Activated effector memory CD4-positive, alpha-beta T cell treated with Interleukin-2 at 50 U/mL for 16 hours (primary cell): ENCODE results near the gene ITGA1.
"Not testable (repeated sequence)": the region's sequence is repeated elsewhere in the genome, so short reads cannot be mapped to it uniquely, and the experiment has no call there.

Experiments used
- DNase-seq: peaks from one replicate; pipeline ENCODE4 v3.0.0-alpha.2; 2020

The ITGA1 gene

GRCh38 chr5:52802974-52803336, 15.2 kb downstream of the ITGA1 start:
- no peak for DNase-seq

DNA sequence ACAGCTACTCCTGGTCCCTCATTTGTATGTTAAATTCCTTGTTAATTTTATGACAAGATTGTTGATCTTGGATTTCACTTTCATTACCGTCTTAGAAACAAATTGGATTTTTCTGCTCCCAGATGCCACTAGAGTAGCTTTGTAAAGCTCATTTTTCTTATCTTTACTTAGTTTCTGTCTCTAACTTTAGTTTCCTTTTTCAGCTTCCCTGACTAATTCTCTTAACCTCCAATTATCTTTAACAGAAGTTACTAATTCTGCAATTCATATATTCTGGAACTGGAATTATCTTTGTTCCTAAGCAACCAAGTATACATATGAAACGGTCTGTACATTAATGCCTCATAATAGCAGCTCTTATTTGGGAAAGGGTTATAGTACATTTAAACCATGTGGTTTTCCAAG, 16.7 kb downstream of the ITGA1 start:
- no peak for DNase-seq

GRCh38 chr5:52804981-52805380, 17.3 kb downstream of the ITGA1 start:
- DNase-seq: no peak

DNA sequence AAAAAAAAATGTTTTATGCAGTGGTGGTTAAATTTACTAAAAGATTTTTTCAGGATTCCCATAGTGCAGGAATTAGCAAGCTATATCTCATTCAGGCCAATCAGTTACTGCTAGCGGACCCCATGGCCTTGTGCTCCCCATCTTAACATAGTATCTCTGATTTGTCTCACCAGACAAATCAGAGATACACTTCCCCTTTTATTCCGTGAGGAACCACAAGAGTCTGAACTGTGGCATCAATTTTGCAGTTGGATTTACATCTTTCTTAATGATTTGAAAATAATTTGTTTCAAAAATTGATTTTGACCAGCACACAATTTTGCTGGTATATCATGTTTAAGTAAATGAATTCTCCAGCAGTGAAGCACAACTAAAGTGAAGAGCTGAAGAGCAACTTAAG, 17.9 kb downstream of the ITGA1 start:
- DNase-seq: no peak

DNA sequence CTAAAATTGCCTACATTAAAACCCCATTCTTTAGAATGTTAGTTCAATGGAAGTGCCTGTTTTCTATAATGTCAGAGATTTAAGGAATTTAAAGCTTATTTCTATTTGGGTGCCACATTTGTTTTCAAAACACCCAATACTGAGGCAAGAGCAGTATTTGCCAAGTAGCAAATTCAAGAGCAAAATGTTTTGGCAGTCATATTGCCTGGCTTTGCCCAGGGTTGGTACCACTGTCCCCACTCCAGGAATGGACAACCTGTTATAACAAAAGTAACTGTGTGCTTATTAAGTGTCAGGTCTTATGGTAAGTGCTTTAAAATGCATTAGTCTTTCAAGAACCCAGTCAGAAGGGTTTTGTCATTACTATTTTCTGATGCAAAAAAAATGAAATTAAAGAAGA, 19.3 kb downstream of the ITGA1 start:
- no peak for DNase-seq

- DNase-seq: no peak
These were observed 20.0 kb downstream of the ITGA1 start for GRCh38 chr5:52807723-52808122.

GRCh38 chr5:52808316-52808901, 20.7 kb downstream of the ITGA1 start:
- DNase-seq: no peak

DNA sequence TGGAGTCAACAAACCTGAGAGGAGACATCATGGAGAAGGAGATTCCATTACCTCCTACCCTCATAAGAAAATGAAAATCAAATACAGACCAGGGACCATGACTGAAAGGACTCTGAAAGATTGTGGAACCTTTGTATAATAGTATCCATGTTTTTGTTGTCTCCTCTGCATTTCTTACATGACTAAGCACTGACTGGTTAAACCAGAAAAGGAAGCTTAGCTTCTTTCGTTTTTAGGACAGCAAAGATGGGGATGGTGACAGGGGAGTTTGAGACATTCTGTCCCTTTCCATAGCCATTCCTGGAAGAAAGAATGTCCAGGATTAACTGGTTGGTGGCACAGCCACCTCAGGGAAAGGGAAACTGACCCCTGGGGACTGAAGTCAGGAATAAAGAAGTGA, 22.2 kb downstream of the ITGA1 start:
- DNase-seq: no peak

GRCh38 chr5:52810426-52810825, 22.7 kb downstream of the ITGA1 start:
- DNase-seq: no peak

GRCh38 chr5:52811067-52811749, 23.5 kb downstream of the ITGA1 start:
- no peak for DNase-seq

DNA sequence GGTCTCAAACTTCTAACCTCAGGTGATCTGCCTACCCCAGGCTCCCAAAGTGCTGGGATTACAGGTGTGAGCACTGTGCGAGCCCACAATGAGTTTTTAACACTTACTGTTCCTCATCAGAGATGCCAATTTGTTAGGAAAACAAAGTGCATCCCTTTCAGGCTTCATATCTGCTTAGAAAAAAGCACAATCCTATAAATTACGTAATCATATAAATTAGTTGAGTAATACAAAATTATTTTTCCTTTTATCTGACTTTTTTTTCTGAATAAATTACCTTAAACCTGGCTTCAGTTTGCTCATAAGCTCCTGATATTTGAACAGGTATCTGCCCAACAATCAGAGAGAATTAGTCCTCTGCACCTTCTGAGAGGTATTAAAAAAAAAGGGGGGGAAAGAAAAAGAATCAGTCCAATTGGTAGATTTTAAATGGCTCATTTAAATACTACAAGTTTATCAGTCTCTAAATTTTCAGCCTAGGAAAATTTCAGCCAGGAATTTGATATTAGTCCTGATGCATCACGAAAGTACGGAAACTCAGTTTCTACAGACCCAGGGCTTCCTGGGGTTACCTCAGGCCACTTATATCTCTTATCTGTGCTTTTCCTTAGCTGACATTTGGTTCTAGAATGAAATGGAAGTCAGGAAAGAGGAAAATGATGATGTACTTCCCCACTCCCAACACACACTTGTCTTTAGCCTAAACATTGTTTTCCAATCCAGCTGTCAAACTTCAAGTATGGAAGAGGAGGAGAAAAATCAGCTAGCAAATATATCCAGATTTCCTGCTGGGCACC, 26.8 kb downstream of the ITGA1 start:
- DNase-seq: no peak

DNA sequence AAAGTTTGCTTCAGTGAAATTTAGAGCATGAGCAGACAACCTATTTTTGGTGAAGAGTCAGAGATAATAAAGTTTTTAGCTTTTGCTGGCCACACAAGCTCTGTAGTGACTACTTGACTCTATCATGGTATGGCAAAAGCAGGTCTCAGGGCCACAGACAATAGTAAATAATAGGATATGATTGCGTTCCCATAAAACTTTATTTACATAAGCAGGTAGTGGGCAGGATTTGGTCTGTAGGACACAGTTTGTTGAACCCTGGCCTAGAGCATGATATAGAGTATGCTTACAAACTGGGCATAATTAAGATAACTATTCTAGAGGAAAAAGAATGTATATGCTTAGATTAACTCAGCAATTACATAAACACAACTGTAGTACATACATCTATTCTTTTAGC, 30.1 kb downstream of the ITGA1 start:
- DNase-seq: no peak

DNA sequence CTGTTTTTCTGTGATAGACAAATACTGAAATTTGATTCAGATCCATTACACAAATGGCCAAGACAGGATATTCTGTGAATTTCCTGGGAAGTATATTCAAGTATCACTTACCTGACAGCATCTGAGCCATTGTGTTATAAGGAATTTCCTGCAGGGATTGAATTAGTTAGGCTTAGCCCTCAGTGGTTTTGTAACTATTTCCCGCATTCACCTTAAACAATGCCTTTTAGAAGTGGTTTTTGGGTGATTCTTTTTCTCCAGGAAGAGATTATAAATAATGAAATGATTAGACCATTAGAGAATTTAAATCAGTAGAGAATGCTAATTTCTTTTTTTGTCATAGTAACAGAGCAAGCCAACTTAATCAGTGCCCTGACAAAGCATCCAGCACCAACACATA, 30.6 kb downstream of the ITGA1 start:
- no peak for DNase-seq

DNA sequence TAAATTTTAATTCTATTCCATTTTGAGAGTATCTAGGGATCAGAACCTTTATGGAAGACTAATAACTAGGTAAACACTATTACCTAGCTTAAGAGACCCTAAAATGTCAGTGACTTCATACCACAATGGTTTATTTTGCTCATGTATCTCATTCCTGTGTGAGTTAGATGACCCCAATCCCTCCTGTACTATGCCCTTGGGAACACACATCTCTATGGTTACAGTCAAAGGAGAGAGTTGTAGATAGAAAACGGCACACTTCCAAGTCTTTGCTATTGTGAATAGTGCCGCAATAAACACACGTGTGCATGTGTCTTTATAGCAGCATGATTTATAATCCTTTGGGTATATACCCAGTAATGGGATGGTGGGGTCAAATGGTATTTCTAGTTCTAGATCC, 31.1 kb downstream of the ITGA1 start:
- not testable (repeated sequence) for DNase-seq

DNA sequence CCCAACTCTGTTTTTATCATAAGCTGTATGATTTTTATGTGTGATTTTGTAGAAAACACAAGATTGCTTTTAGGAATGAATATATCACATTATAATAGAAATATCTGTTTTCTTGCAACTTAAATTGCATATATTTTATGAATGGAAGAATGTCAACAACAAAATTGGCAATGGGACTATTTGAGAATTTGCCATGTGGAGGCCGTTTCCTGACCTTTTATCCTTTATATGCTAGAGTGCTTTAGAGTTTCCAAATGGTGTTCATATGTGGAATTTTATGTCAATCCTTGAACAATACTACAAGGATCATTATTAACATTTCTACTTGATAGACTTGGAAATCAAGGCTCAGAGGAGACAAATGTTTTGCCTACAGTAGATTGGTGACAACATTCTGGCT, 34.2 kb downstream of the ITGA1 start:
- DNase-seq: no peak

- no peak for DNase-seq
These were observed 34.7 kb downstream of the ITGA1 start for GRCh38 chr5:52822437-52822836.

DNA sequence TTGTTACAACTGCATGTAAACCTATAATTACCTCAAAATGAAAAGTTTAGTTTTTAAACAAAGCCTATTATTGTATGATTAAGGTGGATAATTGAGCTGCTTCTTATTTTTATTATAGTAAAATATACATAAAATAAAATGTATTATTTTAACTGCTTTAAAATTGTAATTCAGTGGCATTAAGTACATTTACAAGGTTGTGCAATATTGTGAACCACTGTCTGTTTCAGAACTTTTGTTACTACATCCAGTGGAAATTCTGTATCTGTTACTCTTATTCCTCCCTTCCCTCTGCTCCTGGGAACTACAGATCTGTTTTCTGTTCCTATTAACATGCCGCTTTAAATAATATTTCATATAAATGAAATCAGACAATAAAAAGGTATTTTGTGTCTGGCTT, 37.1 kb downstream of the ITGA1 start:
- DNase-seq: no peak

DNA sequence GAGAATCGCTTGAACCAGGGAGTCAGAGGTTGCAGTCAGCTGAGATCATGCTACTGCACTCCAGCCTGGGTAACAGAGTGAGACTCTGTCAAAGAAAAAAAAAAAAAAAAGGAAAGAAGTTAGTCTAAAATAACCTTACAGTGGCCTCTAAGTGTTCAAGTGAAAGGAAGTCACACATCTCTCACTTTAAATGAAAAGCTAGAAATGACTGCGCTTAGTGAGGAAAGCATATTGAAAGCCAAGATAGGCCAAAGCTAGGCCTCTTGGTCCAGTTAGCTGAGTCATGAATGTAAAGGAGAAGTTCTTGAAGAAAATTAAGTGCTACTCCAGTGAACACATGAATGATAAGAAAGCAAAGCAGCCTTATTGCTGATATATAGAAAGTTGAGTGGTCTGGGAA, 38.1 kb downstream of the ITGA1 start:
- no peak for DNase-seq

GRCh38 chr5:52827815-52828214, 40.1 kb downstream of the ITGA1 start:
- no peak for DNase-seq

- no peak for DNase-seq
These were observed 41.9 kb downstream of the ITGA1 start for GRCh38 chr5:52829664-52830063.

DNA sequence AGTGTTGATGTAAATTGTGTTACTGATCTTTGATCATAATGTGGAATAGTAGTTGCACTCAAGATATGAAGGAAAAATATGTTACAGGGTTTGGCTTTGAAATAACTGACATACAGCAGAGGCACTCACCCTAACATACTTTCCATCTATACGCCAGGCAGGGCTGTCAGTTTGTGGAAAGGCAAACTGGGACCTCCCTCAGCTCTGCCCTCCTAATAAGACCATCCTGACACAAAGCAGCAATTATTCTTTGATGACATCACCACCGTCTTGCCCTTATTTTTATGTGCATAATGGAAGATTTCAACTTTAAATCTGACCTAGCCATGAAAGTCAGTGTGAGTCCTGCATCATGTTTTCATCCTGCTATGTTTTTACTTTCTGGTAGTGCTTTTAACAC, 42.9 kb downstream of the ITGA1 start:
- DNase-seq: no peak

DNA sequence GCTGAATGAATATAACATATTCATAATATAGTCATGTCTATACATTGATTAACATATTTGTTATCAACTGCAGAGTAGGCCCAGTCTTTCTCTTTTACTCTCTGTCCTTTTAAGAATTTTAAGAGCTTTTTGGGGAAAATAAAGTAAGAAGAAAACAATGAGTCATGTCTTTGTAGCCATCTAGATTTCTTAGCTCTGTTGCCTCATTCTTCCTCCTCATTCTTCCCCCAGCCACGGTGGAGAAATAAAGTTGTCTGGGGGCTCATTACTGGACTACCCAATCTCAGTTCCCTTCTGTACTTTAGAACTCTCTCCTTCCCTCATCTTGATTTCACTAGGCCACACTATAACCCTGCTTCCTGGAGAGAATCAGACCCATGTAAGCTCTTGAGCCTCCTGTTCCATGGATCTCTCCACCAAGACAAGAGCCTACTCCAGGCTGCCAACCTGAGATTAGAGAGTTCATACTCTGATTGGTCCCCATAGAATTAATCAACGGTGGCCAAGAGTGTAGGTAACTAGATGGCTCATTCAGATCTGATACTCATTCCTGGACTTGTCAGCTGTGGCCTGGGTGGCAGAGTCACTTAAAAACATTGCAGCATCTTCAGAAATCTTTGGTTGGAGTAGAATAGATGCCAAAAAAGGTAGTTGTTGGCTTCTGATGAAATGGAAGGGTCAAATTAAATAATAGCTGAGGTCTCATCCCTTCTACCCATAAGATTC, 44.2 kb downstream of the ITGA1 start:
- no peak for DNase-seq

DNA sequence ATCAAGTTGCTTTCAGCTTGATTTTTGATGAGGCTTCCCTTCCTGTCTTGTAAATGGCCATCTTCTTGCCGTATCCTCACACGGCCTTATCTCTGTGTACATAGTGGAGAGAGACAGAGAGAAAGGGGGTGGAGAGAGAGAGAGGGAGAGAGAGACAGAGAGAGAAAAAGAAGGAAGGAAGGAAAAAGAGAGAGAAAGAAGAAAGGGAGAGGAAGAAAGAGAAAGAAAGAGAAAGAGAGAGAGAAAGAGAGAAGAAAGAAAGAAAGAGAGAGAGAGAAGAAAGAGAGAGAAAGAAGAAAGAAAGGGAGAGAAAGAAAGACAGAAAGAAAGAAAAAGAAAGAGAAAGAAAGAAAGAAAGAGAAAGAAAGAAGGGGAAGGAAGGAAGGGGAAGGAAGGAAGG, 46.6 kb downstream of the ITGA1 start:
- no peak for DNase-seq

GRCh38 chr5:52837068-52837467, 49.4 kb downstream of the ITGA1 start:
- no peak for DNase-seq
